ENCODE measurements around the gene G6PC3.

Gene G6PC3

DNA sequence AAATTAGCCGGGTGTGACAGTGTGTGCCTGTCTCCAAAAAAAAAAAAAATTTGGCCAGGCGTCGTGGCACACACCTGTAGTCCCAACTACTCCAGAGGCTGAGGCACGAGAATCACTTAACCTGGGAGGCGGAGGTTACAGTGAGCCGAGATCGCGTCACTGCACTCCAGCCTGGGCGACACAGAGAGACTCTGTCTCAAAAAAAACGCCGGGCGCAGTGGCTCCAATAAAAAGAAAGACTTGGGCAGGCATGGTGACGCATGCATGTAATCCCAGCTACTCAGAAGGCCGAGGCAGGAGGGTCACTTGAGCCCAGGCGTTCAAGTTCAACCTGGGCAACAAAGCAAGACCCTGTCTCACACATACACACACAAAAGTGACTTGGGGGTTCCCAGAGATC lies 7.7 kb upstream of the G6PC3 start:
- DNase-seq = no peak

DNA sequence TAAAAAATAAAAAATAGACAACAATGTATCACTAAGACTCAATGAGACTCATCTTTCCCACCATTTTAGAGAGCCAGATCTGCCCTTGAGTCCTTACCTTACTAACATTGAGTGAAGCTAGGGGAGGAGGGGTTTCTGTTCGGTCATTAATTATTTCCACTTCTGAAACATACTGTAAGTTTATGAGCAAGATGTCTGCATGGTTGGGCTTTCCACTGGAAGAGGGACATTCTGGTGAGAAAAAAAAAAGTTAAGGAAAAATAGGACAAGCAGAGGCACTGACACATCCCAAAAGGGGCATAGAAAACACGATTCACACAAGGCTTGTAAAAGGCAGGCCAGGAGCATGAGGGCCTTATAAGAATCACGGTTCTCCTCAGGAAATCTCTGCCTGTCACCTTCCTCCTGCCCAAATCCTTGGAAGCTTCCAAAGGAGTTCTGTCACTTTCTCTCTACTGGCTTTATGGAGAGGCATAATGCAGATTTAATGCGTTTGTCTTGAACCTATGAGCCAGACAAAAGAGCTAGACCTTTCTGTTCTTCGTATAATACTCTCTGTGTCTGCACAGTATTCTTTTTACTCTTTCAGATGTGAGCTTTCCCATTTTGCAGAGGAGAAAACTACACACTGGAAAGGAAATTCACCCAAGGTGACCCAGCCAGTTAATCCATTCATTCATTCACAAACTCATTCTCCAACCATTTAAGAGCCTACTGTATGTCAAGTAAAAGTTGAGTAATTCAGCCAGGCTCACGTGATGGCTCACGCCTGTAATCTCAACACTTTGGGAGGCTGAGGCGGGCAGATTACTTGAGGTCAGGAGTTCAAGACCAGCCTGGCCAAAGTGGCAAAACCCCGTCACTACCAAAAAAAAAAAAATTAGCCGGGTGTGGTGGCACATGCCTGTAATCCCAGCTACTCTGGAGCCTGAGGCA lies 6.6 kb upstream of the G6PC3 start:
- DNase-seq = no peak

DNA sequence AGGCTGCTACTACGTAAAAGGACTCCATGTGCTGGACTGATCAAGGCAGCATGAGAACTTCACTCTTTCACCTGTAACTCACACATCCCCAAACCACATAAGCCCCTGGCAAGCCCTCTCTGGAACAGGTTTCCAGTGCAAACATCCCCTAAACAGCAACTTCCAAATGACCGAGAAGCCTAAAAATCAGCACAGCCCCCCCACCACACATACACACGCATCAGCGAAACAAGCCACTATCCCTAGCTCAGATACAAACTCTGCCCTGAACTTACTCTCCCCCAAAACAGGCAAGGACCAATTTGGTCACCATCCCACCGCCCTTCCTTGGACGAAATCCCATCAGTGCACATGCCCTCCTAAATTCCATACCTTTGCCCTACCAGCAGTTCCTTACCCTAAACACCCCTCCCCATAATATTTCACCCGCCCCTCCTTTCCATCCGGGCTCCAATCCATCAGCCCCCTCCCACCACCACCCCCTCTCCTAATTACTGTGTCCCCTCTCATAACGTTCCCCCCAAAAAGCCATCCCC lies 4.8 kb upstream of the G6PC3 start:
- no peak for DNase-seq

DNA sequence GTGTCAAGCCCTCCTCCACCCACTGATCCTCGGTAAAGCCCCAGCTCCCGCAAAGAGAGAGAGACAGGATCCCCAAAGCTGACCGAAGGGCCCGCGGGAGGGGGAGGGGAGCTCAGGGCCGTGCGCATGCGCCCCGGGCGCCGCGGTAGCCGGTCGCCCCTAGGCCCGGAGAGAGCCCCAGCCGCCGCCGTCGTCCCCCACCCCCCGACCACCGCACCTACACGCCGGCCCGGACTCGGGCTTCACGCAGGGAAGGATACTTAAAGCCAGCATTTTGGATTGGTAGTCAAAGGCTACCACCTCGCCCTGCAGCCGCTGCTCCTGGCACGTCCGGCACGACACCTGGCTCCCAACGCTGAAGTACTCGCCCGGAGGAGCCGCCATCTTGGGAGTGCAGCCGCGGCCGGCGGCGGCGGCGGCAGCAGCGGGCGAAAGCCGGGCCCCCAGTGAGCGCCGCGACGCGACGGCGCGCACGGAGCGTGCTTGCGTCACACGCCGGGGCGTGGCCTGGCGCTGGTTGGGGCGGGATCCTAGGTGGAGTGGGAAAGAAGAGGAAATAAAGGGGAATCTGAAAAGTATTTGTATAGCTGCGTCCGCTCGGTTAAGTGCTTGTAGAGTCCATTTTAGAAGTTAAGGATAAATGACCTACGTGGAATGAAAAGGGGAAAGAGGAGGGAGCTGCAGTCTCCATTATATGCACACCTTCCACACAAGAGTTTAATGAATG lies 4.2 kb upstream of the G6PC3 start, which contains the start of gene LSM12:
Gene LSM12 (minus strand): TSS at position 468 of the 727 bp plus-strand sequence. CDS start 84 bp downstream, at position 384.
- peak; percentile 89 for DNase-seq

DNA sequence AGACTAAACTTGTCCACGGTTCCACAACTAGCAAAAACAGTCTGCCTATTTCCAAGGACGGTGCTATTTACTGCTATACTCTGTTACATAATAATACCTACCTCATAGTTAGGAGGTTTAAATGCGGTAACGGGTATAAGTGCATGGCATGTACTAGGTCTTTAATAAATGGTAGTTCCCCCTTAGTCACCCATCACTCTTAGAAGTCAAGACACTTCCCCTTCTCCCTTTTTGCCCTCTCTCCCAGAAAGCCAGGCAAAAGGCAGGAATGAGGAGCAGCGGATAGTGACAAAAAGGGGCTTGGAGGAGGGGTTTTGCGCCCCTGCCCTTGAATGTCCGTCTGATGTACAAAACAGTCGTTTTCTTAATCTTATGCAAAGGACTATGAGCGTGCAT lies 3.0 kb upstream of the G6PC3 start:
- no peak for DNase-seq

DNA sequence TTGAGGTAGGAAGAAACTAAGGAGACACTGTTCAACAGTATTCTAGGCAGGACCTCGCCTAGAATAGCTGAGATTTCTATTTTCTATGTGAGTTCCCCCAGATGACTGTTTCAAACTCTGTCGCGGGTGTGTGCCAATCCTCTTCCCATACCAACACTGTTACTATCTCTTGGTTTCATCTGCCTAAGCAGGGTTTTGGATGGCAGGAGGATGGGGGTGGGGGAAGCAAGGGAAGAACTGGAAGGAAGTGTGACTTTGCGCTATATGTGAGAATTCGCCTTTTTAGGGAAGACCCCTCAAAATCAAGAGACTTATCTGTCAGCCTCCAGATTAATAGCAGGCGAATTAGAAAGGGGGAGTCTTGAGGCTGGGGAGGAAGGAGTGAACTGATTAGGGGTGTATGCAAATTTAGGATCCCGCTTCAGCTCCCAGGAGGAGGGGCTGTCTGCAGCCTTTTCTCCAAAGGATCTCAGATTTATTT lies 521 bp upstream of the G6PC3 start:
- DNase-seq = no peak

DNA sequence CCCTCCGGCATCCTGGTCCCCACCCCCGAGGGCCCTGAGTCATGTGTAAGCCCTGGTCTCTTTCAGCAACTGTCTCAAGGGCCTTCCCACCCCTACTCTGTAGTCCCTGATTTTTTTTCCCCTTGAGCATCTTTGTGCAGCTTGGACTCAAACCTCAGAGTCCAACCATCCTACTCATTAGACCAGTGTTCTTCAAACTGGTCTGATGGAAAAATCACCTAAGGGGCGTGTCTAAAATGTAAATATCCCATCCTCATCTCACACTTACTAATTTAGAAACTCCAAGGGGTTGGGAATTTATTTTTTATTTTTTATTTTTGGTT lies 624 bp downstream of the G6PC3 start:
- no peak for DNase-seq

DNA sequence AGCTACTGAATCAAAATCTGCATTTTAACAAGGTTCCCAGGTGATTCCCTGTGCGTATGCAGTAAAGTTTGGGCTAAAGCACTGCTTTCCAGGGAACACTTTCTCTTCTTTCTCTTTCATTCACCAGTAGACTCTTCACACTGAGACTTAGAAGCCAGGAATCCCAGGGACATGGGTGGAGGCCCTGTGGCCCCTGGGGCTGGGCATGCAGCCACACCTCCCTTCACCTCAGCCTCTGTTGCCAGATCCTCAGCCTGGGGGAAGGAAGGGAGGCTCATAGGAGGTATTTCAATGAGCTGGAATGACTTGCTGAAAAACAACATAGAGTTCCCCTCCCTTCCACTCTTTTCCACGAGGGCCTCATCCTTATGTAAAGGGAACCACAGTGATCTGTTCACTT lies 1.2 kb downstream of the G6PC3 start:
- DNase-seq = no peak

DNA sequence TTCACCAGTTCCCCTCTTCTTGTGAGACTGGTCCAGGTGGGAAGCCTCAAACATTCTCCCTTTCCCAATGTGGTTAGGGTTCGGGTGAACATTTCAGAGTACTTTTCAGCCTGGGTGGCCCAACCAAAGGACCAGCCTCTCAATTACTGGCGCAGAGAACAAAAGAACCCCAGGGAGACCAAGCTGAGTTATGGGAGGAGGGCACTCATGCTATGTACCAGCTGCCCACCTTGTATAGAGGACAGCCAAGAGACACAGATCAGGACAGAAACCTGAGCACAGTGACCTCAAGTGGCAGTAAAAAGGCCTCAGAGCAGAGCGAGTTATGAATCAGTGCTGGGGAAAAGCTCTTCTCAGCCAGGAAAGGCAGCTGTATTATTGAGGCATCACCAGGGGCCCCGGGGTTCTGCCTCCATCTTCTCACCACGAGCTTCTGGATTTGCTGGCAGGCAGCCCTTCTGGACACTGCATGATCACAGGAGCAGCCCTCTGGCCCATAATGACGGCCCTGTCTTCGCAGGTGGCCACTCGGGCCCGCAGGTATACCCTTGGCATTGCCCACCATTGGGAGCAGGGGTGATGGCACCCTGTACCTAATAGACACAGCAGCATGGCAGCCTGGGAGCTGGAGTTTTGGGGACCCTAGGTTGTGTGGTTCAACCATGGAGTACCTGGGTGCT lies 3.8 kb downstream of the G6PC3 start:
- DNase-seq = no peak

DNA sequence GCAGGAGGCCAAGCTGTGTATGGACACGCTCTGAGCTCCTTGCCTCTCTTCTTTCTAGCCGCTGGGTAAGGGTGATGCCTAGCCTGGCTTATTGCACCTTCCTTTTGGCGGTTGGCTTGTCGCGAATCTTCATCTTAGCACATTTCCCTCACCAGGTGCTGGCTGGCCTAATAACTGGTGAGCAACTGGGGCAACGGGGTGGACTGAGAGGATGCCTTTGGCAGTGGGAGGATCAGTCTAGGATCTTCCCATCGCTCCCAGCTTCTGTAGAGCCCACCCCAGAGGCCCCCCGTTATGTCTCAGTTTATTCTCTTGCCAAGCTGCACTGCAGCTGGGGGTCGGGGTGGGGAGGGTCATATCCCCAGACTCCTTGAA lies 4.4 kb downstream of the G6PC3 start:
- DNase-seq = no peak

DNA sequence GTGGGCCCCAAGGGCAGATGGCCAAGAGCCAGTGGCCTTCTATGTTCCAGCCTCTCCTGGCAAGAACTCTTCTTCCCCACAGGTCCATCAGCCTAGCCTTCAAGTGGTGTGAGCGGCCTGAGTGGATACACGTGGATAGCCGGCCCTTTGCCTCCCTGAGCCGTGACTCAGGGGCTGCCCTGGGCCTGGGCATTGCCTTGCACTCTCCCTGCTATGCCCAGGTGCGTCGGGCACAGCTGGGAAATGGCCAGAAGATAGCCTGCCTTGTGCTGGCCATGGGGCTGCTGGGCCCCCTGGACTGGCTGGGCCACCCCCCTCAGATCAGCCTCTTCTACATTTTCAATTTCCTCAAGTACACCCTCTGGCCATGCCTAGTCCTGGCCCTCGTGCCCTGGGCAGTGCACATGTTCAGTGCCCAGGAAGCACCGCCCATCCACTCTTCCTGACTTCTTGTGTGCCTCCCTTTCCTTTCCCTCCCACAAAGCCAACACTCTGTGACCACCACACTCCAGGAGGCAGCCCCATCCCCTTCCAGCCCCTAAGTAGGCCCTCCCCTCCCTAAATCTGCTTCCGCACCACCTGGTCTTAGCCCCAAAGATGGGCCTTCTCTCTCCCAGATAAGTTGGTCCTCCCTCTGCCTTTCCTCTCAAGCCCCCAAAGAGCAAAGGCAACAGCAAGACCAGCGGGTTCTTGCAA lies 5.2 kb downstream of the G6PC3 start:
- DNase-seq = no peak

DNA sequence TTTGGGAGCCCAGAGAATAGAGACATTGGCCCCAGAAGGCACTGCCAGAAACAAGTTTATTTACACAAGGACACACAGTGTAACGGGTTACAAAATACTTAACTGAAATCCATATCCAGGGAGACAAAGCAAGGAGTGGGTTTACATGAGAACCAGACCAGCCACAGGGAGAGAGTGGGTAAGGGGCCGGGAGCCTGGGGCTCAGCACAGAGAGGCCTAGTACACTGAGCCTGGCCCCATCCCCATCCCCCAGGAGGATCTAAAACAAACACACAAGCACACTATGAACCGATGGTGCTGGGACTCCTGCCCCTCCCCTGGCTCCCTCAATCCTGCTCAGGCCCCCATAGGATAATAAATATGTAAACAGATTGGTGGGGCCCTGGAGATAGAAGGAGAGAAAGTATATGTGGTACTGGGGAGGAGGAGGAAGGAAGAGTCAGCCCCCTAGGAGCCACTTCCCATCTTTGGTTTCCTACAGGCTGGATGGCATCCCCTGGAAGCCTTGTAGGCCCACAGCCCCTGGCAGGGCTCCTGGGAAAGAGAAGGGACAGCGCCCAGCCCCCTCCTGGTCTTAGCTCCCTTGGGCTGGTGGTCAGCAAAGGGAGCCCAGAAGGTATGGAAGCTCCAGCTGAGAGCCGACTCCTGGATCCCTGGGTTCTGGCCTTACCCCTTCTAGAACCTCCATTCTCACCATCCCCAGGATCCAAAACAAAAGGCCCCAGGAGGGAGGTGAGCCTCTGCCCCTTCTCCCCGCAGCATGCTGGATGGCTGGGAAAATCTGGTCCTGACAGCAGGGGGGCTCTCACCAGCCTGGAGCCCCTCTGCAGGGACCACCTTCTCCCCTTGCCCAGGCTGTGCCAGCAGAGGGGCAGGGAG lies 6.4 kb downstream of the G6PC3 start:
- no peak for DNase-seq

DNA sequence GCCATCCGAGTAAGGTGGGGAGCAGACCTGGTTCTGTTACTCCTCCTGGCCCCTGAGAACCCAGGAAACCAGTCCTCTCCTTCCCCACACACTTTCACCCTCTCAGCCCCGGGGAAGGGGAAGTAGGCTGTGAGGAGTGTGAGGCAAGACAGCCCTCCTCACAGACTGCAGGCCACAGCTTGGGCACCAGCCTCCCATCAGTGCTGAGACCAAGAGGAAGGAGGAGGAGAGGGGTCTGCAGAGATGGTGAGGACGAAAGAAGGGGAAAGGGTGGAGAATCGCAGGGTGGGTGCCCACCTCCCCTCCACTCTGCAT lies 7.0 kb downstream of the G6PC3 start:
- no peak for DNase-seq

DNA sequence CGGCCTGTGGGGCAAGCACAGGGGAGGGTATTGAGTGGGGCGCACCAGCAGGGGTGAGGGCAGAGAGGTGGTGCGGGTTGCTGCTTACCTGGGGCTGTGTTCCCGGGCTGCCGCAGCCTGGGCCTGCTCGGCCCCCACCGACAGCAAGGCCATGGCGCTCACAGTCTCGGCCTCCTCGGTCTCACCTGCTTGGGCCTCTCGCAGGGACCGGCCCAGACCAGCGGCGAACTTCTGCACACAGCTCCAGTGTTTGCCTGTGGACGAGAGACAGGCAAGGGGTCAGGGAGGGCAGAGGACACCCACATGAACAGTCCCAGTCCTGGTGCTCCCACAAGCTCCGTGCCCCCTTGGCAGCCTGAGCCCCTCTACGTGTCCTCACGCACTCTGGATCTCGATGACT lies 7.9 kb downstream of the G6PC3 start:
- DNase-seq = no peak

DNA sequence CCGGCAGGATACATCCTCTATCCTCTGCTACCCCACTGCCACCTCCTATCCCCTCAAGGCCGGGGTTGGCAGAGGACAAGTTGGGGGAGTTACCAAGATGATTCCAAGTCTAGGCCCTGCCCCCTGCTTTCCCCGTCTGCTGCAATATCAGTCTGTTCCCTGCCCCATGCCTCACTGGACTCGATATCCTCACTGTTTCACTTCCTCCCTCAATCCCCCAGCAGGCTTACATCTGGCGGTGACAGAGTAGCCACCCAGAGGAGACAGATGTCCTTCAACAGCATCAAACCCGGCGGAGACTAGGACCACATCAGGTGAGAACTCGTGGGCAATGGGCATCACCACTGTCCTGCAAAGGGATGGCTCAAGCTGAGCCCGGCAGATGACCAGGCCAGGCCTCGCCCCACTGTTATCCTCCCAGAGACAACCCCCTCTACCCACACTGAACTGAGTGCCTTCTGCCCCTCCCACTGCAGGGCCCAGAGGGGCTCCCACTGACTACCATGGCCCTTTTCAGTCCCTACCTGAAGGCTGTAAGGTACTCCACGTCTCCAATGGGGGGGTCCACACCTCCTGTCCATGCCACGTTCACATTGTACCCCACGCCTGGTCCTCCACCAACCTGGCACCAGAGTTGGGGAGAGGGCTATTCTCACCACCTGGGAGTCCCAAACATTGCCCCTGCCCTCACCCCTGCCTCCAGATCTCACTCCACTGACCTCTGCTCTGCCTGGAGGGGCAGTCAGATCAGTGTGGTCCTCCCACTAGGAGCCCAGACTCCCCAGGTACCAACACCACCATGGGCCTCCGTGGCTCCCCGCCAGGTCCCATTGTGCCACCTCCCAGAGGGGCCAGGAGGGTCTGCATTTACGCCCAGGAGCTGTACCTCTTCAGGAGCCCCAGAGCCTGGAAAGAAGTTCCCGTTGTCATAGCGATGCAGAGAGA lies 9.6 kb downstream of the G6PC3 start:
- no peak for DNase-seq

DNA sequence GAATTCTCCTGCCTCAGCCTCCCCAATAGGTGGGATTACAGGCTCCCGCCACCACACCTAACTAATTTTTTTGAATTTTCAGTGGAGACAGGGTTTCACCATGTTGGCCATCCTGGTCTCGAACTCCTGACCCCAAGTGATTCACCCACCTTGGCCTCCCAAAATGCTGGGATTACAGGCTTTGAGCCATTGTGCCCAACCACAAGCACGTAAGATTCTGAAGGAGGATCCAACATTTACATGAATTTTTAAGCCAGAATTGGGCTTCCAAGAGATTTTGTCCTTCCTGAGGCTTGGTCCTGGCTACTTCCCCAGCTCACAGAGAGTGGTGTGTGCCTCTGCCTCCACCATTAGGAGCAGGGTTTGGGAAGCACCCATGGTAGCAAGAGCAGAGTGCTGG lies 11.1 kb downstream of the G6PC3 start:
- DNase-seq = no peak

DNA sequence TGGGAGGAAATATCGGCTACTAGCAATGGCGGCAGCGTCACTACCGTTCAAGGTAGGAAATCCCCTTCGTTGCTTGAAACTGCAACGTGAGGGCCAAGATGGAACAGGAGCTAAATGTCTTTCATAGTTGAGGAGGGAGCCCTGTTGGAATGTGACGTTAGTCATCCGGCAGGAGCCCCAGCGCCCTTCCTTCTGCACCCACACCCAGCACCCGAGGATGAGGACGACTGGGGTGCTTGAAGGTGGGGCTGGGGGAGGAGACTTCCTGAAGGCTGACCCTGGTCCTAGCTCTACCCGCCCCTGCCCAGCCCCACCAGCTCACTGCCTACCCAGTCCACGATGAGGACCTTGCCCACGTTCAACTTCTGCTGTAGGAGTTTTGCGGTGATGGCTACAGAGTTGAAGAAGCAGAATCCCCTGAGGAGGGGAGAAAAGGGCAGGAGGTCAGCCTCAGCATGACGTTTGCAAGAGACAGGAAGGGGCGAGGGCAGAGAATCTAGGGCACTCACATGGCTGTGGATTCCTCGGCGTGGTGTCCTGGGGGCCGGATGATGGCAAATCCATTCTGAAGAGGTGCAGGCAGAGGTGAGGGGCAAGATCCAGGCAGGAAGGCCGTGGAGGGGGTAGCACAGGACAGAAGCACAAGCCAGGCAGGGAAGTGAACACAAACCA lies 11.9 kb downstream of the G6PC3 start:
- no peak for DNase-seq

DNA sequence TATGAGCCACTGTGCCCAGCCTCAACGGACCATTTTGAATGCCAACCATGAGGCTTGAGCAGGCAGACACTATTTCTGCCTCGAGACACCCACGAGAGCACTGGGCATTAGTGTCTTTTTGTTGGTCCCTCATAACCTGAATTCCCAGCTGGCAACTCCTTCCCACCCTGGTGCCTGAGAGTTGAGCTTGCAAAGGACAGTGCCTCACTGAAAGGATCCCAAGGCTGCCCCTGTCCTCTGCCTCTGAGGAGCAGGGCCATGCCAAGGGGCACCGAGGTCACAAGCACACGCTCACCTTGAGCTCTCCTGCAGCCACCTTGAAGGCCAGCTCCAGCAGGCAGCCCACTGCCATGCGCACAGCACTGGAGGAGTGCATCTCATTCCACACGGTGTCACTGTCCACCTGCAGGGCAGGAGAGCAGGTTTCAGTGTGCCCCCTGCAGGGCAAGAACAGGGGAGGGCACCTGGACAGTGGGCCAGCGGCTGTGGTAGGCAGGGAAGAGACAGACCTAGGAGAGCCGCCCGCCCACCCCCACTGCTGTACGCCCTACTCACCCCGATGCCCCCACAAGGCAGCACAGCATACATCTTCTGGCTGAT lies 12.8 kb downstream of the G6PC3 start:
- no peak for DNase-seq

DNA sequence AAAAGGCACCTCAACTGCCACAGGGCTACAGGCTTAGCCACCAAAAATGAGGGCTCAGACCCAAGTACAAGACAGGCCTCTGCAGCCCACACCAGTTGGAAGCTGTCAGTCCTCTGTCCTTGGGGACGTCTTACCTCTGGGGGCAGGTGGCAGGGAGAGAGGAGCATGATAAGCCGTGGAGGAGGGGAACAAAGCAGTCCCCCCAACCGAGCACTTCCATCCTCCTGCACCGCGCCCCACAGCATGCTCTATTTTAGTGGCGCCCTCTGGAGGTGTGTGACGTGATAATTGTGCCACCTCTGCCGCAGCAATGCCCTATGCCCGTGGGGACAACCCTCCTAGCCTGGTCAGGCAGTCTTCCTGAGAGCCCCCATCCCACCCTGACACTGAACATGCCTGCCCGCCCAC lies 13.6 kb downstream of the G6PC3 start:
- DNase-seq = no peak

DNA sequence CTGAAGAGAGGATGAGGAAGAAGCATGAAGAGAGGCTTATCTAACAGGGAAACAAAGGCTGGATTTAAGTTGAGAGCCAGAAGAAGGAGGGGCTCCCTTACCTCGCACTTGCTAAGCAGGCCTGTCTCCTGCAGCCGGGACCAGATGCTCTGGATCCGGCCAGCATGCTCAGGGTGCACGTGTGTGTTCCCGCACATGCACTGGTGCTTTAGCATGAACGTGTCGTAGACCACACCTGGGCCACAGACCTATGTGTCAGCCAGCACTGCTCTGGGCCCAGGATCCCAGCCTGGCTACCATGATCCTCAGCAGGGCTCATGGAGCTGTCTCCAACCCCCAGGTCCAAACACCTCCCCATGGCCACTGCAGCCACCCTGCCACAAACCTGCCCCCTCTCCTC lies 14.4 kb downstream of the G6PC3 start:
- no peak for DNase-seq
